WTC11 (cell line): ENCODE data around the gene MAST1. TPM values are rescaled to one million over a fixed set of nuclear protein-coding genes. Genes with fewer than 3 reads are reported as not detected.

Experiments
- ATAC-seq: fragments of 200-7000 bp; cut with Tn5 transposase; 2 replicates; pipeline ENCODE4 v1.10.0; 2021; ENCODE audit warnings: mild to moderate bottlenecking, moderate library complexity
- CTCF ChIA-PET: fragments of 300-600 bp; sonication (Branson Sonifier 250); formaldehyde crosslinking; loops from one replicate; lab custom pipeline; 2021; ENCODE audit warnings: antibody characterized with exemption; lab: Charles Lee
- POLR2A ChIA-PET: fragments of 350-600 bp; sonication (Branson Sonifier 250); formaldehyde crosslinking; loops from one replicate; lab custom pipeline; 2021; ENCODE audit warnings: antibody characterized with exemption; lab: Charles Lee
- DNase-seq: peaks from one replicate; pipeline ENCODE4 v3.0.0; 2021; ENCODE audit warnings: low spot score
- H3K27ac Mint-ChIP-seq: 2 replicates; pipeline ENCODE4 v1.8.0; 2021; ENCODE audit warnings: mixed read lengths
- H3K27me3 Mint-ChIP-seq: 2 replicates; pipeline ENCODE4 v1.8.0; 2021; ENCODE audit warnings: low read depth, mild to moderate bottlenecking, moderate library complexity, mixed read lengths
- H3K36me3 Mint-ChIP-seq: 2 replicates; pipeline ENCODE4 v1.8.0; 2021; ENCODE audit warnings: mixed read lengths
- H3K4me1 Mint-ChIP-seq: 2 replicates; pipeline ENCODE4 v1.8.0; 2022; ENCODE audit warnings: mixed read lengths
- H3K4me3 Mint-ChIP-seq: 2 replicates; pipeline ENCODE4 v1.8.0; 2021; ENCODE audit warnings: mild to moderate bottlenecking, moderate library complexity, mixed read lengths
- H3K9me3 Mint-ChIP-seq: 2 replicates; pipeline ENCODE4 v1.8.0; 2021; ENCODE audit warnings: mixed read lengths
- ATF1 ChIP-seq: sonication (generic); formaldehyde crosslinking; IDR thresholded peaks from 2 replicates; pipeline ENCODE4 v1.8.1; 2023; ENCODE audit warnings: mild to moderate bottlenecking, moderate library complexity, missing genetic modification reagents
- GRHL2 ChIP-seq: fragments of 250-450 bp; sonication (Bioruptor Pico); IDR thresholded peaks from 2 replicates; pipeline ENCODE4 v1.8.0; 2022; ENCODE audit warnings: mild to moderate bottlenecking, moderate library complexity; ENCODE audit not compliant: insufficient replicate concordance, severe bottlenecking
- HMGA2 ChIP-seq: fragments of 250-450 bp; sonication (Bioruptor Pico); IDR thresholded peaks from 2 replicates; pipeline ENCODE4 v1.4.0; 2021; ENCODE audit warnings: mild to moderate bottlenecking, moderate library complexity
- JAZF1 ChIP-seq: fragments of 250-450 bp; sonication (Bioruptor Pico); IDR thresholded peaks from 2 replicates; pipeline ENCODE4 v1.9.0; 2021; ENCODE audit warnings: moderate library complexity, mild to moderate bottlenecking, inconsistent platforms
- MYBL2 ChIP-seq: sonication (generic); formaldehyde crosslinking; IDR thresholded peaks from 2 replicates; pipeline ENCODE4 v1.8.1; 2023; ENCODE audit warnings: mild to moderate bottlenecking, moderate library complexity, missing genetic modification reagents
- NFE2L1 ChIP-seq: sonication (generic); formaldehyde crosslinking; IDR thresholded peaks from 2 replicates; pipeline ENCODE4 v1.8.1; 2023; ENCODE audit warnings: missing genetic modification reagents
- NR2C2 ChIP-seq: sonication (generic); formaldehyde crosslinking; IDR thresholded peaks from 2 replicates; pipeline ENCODE4 v1.8.0; 2022; ENCODE audit warnings: mild to moderate bottlenecking, missing genetic modification reagents
- SMAD4 ChIP-seq: sonication (generic); formaldehyde crosslinking; IDR thresholded peaks from 2 replicates; pipeline ENCODE4 v1.8.0; 2022; ENCODE audit warnings: mild to moderate bottlenecking, missing genetic modification reagents
- SOX15 ChIP-seq: fragments of 250-450 bp; sonication (Bioruptor Pico); IDR thresholded peaks from 2 replicates; pipeline ENCODE4 v1.9.0; 2021; ENCODE audit warnings: mild to moderate bottlenecking
- ZNF317 ChIP-seq: sonication (generic); formaldehyde crosslinking; IDR thresholded peaks from 2 replicates; pipeline ENCODE4 v1.8.1; 2023; ENCODE audit warnings: low read depth, mild to moderate bottlenecking, moderate library complexity, missing genetic modification reagents, borderline replicate concordance
- total RNA-seq: library from RNA; stranded (reverse); gene quantifications from 3 replicates; pipeline ENCODE4 v1.2.3, GENCODE V29; 2021
- TF ChIP-seq, protein P1 (sequence below): sonication (generic); formaldehyde crosslinking; IDR thresholded peaks from 2 replicates; pipeline ENCODE4 v1.8.1; 2022; ENCODE audit warnings: mild to moderate bottlenecking, missing genetic modification reagents, moderate library complexity, borderline replicate concordance
- TF ChIP-seq, protein P2 (sequence below): sonication (generic); formaldehyde crosslinking; IDR thresholded peaks from 2 replicates; pipeline ENCODE4 v1.8.0; 2022; ENCODE audit warnings: mild to moderate bottlenecking, missing genetic modification reagents
- TF ChIP-seq, protein P3 (sequence below): sonication (generic); formaldehyde crosslinking; IDR thresholded peaks from 2 replicates; pipeline ENCODE4 v1.8.1; 2022; ENCODE audit warnings: low read depth, missing genetic modification reagents, borderline replicate concordance
- TF ChIP-seq, protein P4 (sequence below): sonication (generic); formaldehyde crosslinking; IDR thresholded peaks from 2 replicates; pipeline ENCODE4 v1.8.0; 2023; ENCODE audit warnings: missing genetic modification reagents, mild to moderate bottlenecking, borderline replicate concordance
- TF ChIP-seq, protein P5 (sequence below): sonication (generic); formaldehyde crosslinking; IDR thresholded peaks from 2 replicates; pipeline ENCODE4 v1.8.0; 2022; ENCODE audit warnings: mild to moderate bottlenecking, missing genetic modification reagents
- TF ChIP-seq, protein P6 (sequence below): fragments of 250-450 bp; sonication (Bioruptor Pico); IDR thresholded peaks from 2 replicates; pipeline ENCODE4 v1.9.0; 2021; ENCODE audit warnings: mild to moderate bottlenecking, borderline replicate concordance
- TF ChIP-seq, protein P7 (sequence below): sonication (generic); formaldehyde crosslinking; IDR thresholded peaks from 2 replicates; pipeline ENCODE4 v1.8.1; 2023; ENCODE audit warnings: mild to moderate bottlenecking, missing genetic modification reagents, moderate library complexity

MAST1 gene
- total RNA-seq, 1 experiment from 2014 or later: 24.3 TPM

DNA sequence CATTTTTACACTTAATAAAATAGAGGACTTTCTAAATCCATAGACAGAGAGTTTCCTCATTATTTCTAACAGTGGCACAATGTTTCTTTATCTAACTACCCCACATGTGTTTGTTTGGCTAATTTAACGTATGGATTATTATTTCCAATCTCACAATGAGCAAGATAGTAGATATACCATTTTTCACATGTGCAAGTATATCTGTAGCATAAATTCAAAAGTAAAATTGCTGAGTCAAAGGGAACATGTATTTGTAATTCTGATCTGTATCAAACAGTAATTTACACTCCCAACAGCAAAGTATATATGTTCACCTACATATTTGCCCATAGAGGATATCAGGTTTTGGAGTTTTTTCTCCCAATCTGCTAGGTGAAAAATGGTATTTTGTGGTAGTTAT lies 18.3 kb downstream of the MAST1 start:
- ATAC-seq (no peak), DNase-seq (no peak)
- ChIA-PET POLR2A (no interaction called here), CTCF (interaction anchor here (3.0 kb wide), 1 partner anchor 9 kb away, joined by 11 read pairs; no protein-coding TSS in a partner anchor)
- Mint-ChIP-seq H3K4me3 (no peak overlapping the region), H3K27ac (no peak overlapping the region), H3K27me3 (no peaks in the 10 kb centered on the region), H3K36me3 (peaks cover 34% of the 10 kb centered on the region), H3K9me3 (peaks cover 12% of the 10 kb centered on the region), H3K4me1 (no peaks in the 10 kb centered on the region)
- TF ChIP-seq, protein P1, sequence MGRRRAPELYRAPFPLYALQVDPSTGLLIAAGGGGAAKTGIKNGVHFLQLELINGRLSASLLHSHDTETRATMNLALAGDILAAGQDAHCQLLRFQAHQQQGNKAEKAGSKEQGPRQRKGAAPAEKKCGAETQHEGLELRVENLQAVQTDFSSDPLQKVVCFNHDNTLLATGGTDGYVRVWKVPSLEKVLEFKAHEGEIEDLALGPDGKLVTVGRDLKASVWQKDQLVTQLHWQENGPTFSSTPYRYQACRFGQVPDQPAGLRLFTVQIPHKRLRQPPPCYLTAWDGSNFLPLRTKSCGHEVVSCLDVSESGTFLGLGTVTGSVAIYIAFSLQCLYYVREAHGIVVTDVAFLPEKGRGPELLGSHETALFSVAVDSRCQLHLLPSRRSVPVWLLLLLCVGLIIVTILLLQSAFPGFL (CRISPR knock-in tag): no peak
- TF ChIP-seq, protein P2, sequence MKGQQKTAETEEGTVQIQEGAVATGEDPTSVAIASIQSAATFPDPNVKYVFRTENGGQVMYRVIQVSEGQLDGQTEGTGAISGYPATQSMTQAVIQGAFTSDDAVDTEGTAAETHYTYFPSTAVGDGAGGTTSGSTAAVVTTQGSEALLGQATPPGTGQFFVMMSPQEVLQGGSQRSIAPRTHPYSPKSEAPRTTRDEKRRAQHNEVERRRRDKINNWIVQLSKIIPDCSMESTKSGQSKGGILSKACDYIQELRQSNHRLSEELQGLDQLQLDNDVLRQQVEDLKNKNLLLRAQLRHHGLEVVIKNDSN (CRISPR knock-in tag): no peak
- TF ChIP-seq, protein P3, sequence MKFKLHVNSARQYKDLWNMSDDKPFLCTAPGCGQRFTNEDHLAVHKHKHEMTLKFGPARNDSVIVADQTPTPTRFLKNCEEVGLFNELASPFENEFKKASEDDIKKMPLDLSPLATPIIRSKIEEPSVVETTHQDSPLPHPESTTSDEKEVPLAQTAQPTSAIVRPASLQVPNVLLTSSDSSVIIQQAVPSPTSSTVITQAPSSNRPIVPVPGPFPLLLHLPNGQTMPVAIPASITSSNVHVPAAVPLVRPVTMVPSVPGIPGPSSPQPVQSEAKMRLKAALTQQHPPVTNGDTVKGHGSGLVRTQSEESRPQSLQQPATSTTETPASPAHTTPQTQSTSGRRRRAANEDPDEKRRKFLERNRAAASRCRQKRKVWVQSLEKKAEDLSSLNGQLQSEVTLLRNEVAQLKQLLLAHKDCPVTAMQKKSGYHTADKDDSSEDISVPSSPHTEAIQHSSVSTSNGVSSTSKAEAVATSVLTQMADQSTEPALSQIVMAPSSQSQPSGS (CRISPR knock-in tag): no peak
- TF ChIP-seq JAZF1 (CRISPR knock-in tag): no peak
- no peak for TF ChIP-seq SOX15 (CRISPR knock-in tag)
- TF ChIP-seq, protein P4, sequence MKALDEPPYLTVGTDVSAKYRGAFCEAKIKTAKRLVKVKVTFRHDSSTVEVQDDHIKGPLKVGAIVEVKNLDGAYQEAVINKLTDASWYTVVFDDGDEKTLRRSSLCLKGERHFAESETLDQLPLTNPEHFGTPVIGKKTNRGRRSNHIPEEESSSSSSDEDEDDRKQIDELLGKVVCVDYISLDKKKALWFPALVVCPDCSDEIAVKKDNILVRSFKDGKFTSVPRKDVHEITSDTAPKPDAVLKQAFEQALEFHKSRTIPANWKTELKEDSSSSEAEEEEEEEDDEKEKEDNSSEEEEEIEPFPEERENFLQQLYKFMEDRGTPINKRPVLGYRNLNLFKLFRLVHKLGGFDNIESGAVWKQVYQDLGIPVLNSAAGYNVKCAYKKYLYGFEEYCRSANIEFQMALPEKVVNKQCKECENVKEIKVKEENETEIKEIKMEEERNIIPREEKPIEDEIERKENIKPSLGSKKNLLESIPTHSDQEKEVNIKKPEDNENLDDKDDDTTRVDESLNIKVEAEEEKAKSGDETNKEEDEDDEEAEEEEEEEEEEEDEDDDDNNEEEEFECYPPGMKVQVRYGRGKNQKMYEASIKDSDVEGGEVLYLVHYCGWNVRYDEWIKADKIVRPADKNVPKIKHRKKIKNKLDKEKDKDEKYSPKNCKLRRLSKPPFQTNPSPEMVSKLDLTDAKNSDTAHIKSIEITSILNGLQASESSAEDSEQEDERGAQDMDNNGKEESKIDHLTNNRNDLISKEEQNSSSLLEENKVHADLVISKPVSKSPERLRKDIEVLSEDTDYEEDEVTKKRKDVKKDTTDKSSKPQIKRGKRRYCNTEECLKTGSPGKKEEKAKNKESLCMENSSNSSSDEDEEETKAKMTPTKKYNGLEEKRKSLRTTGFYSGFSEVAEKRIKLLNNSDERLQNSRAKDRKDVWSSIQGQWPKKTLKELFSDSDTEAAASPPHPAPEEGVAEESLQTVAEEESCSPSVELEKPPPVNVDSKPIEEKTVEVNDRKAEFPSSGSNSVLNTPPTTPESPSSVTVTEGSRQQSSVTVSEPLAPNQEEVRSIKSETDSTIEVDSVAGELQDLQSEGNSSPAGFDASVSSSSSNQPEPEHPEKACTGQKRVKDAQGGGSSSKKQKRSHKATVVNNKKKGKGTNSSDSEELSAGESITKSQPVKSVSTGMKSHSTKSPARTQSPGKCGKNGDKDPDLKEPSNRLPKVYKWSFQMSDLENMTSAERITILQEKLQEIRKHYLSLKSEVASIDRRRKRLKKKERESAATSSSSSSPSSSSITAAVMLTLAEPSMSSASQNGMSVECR: no peak
- TF ChIP-seq ATF1 (CRISPR knock-in tag): no peak
- TF ChIP-seq HMGA2: no peak
- TF ChIP-seq SMAD4: no peak
- TF ChIP-seq, protein P5, sequence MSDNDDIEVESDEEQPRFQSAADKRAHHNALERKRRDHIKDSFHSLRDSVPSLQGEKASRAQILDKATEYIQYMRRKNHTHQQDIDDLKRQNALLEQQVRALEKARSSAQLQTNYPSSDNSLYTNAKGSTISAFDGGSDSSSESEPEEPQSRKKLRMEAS: no peak
- TF ChIP-seq, protein P6, sequence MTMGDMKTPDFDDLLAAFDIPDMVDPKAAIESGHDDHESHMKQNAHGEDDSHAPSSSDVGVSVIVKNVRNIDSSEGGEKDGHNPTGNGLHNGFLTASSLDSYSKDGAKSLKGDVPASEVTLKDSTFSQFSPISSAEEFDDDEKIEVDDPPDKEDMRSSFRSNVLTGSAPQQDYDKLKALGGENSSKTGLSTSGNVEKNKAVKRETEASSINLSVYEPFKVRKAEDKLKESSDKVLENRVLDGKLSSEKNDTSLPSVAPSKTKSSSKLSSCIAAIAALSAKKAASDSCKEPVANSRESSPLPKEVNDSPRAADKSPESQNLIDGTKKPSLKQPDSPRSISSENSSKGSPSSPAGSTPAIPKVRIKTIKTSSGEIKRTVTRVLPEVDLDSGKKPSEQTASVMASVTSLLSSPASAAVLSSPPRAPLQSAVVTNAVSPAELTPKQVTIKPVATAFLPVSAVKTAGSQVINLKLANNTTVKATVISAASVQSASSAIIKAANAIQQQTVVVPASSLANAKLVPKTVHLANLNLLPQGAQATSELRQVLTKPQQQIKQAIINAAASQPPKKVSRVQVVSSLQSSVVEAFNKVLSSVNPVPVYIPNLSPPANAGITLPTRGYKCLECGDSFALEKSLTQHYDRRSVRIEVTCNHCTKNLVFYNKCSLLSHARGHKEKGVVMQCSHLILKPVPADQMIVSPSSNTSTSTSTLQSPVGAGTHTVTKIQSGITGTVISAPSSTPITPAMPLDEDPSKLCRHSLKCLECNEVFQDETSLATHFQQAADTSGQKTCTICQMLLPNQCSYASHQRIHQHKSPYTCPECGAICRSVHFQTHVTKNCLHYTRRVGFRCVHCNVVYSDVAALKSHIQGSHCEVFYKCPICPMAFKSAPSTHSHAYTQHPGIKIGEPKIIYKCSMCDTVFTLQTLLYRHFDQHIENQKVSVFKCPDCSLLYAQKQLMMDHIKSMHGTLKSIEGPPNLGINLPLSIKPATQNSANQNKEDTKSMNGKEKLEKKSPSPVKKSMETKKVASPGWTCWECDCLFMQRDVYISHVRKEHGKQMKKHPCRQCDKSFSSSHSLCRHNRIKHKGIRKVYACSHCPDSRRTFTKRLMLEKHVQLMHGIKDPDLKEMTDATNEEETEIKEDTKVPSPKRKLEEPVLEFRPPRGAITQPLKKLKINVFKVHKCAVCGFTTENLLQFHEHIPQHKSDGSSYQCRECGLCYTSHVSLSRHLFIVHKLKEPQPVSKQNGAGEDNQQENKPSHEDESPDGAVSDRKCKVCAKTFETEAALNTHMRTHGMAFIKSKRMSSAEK: no peak
- no peak for TF ChIP-seq NR2C2 (CRISPR knock-in tag)
- TF ChIP-seq, protein P7, sequence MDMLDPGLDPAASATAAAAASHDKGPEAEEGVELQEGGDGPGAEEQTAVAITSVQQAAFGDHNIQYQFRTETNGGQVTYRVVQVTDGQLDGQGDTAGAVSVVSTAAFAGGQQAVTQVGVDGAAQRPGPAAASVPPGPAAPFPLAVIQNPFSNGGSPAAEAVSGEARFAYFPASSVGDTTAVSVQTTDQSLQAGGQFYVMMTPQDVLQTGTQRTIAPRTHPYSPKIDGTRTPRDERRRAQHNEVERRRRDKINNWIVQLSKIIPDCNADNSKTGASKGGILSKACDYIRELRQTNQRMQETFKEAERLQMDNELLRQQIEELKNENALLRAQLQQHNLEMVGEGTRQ (CRISPR knock-in tag): no peak
- TF ChIP-seq NFE2L1: no peak
- TF ChIP-seq ZNF317 (CRISPR knock-in tag): no peak
- no peak for TF ChIP-seq GRHL2 (CRISPR knock-in tag)
- TF ChIP-seq MYBL2 (CRISPR knock-in tag): no peak
